Fibroblast of the conjunctiva (primary cell): ENCODE results near the gene BBOX1.
"Not testable (repeated sequence)": the region's sequence is repeated elsewhere in the genome, so short reads cannot be mapped to it uniquely, and the experiment has no call there.

Experiments used
- DNase-seq: peaks from one replicate; pipeline ENCODE4 v3.0.0-alpha.2; 2010; ENCODE audit warnings: low read depth

Gene BBOX1

DNA sequence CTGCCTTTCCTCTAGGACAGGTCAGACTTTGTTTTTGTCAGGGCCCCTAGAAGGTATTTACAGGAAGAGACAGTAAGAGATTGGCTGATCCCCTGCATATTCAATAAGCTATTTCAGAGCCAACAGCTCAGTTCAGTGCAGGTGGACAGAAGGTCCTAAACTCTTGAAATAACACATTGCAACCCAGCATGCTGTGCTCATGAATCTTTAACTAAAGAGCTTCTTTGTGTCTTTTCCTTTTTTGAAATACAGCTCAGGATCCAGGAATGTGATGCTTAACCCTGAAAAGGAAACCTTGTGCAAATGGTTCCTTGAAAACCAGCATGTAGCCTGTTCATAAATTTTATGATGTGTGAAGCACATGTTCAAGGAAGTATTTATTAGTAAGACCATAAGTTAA is 43.9 kb downstream of the BBOX1 start:
- DNase-seq: no peak

DNA sequence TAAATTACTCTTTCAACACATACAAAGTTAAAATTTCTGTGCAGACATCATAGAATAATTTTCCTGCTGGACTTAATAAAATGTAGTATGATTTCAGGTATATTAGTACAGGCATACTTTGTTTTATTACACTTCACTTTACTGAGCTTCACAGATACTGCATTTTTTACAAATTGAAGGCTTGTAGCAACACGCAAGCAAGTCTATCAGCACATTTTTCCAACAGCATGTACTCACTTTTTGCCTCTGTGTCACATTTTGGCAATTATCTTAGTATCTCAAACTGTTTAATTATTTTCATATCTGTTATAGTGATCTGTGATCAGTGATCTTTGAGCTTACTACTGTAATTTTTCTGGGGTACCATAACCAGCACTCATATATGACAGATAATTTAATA is 44.5 kb downstream of the BBOX1 start:
- no peak for DNase-seq

DNA sequence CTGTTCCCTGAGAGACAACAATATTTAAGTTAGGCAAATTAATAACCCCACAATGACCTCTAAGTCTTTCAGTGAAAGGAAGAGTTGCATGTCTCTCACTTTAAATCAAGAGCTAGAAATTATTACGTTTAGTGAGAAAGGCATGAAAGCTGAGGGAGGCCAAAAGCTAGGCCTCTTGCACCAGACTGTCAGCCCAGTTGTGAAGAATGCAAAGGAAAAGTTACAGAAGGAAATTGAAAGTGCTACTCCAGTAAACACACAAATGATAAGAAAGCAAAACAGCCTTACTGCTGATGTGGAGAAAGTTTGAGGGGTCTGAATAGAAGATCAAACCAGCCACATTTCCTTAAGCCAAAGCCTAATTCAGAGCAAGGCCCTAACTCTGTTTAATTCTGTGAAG is 45.0 kb downstream of the BBOX1 start:
- DNase-seq: no peak

DNA sequence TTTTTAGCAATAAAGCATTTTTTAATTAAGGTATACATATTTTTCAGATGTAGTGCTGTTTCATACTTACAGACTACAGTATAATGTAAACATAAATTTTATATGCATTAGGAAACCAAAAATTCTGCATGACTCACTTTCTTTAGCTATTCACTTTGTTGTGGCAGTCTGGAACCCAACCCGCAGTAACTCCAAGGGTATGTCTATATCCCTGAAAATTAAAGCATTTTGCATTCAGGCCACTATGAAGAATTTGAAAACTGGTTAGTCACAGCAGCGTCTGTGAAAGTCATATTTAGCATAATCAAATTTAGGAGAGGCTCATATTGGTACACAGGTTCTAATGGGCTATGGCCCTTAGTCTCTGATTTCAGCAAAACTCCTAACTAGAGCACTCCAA is 46.8 kb downstream of the BBOX1 start:
- no peak for DNase-seq

DNA sequence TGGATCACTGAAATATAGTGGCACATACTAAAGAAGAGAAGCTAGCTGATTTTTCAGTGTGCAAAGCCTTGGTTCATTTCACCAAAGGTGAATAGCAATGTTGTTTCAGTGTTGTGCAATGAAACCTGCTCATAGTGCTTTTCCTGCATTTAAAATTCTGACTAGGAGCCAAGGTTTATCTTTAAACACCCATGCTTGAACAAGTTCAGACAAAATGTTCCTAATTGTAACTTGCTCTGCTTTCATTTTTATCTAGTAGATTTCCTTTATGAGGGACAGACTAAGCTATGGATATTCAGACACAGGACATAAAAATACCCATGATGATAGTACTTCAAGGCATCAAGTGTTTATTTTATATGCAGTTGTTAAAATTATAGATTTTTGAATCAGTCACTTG is 47.7 kb downstream of the BBOX1 start:
- DNase-seq: no peak

DNA sequence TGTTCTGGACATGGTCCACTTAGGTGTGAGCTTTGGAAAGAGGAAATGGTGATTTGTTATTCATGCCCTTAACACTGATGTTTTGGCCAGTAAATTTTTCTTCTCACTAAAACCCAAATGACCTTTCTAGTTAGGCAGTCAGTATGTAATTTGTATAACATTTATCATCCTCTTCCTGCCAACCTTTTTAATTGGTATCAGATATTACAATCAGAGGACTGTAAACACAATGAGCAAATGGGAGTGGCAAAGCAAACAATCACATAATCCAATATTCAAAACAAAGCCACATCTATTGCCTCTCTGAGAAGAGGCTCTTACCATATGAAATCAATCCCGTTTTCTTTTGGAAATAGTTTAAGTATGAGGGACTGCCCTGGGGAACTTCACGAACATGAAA is 49.1 kb downstream of the BBOX1 start:
- DNase-seq: no peak

DNA sequence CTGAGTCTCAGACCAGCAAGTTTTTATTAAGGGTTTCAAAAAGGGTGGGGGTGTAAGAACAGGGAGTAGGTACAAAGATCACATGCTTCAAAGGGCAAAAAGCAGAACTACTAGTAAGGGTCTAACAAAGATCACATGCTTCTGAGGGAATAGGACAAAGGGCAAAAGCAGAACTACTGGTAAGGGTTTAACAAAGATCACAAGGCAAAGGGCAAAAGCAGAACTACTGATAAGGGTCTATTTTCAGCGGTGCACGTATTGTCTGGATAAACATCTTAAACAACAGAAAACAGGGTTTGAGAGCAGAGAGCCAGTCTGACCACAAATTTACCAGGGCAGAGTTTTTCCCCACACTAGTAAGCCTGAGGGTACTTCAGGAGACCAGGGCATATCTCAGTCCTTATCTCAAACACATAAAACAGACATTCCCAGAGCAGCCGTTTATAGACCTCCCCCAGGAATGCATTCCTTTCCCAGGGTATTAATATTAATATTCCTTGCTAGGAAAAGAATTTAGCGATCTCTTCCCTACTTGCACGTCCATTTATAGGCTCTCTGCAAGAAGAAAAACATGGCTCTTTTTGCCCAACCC is 49.8 kb downstream of the BBOX1 start:
- DNase-seq: not testable (repeated sequence)

DNA sequence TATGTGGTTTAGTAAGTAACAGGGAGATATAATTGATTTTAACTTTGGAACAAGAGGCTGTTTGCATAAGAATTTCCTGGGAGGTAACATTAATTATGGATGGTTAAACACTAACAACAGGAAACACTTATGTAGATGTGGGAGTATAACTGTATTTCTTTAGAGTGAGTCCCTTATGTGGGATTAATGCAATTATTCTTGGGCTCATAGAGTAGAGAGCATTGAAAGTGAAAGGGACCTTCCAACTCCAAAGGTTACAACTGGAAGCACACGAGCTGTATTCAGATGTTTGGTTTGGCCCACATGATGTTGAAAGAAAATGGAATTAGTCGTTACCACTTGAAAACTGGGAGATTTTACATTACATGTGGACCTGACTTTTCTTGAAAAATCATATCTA is 53.5 kb downstream of the BBOX1 start:
- no peak for DNase-seq

DNA sequence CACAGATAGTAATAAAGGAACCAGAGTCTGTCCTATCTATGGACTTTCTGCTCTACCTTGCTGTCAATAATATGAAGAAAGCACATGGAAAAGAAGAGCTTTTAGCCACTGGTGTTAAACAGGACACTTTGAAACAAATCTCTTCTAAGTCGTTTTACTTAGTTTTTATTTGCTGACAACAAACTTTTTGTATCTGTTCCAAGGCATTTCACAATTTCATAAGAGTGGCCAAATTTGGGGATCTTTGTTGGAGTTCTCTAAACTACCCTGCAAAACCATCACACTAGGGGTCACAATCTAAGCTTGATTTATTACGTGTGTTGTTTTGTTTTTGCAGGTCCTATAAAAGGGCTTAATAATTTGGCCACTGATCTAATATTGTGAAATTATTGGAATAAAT is 54.4 kb downstream of the BBOX1 start:
- no peak for DNase-seq

DNA sequence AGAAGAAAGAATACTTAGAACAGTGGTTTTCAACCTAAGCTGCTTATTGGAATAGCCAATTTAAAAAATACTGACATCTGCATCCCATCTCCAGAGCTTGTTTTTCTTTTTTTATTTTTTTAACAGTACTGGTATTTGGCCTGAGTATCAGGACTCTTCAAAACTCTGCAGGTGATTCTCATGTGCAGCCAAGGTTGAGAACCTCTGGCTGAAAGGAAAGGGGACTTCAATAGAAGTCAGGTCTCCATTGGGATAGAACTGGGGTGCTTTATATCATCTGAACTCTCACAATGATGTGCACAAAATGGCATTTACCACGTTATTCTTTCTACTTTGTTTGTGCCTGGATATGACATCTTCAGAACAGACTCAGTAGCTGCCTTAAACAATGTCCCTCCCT is 55.3 kb downstream of the BBOX1 start:
- DNase-seq: no peak

DNA sequence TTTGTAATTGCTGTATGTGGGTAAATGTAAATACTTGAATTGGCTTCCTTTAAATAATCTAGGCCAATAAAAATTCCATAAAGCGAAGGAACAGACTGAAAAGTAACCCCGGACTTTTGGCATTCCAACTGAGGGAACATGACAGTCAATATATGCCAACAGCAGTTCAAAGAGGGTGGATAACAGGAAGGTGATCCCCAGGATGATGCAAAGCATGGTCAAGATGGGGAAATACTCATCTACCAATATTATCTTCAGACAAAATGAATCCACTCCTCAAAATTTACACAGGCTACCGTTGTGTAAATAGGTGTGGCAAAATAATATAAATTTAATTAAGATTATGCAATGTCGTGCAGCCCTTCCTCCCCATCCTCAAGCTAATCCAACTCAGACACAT is 56.9 kb downstream of the BBOX1 start:
- no peak for DNase-seq

DNA sequence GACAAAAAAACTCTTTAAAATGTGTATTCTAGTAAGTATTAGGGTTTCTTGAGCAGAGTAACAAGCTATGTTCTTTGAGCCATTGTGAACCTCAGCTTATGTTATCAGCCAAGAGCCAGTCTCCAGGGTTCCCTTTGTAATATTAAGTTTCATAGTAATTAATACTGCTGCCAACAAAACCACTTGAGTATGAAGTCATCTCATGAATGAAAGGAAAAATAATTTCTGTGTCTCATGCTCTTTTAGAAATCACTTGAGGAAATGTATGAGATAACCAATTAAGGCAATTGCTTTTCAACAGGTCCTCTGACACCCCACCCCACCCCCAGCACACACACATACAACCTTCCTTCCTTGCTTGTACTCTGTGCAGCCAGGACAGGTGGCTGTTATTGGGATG is 59.9 kb downstream of the BBOX1 start:
- peak; percentile 16 for DNase-seq

DNA sequence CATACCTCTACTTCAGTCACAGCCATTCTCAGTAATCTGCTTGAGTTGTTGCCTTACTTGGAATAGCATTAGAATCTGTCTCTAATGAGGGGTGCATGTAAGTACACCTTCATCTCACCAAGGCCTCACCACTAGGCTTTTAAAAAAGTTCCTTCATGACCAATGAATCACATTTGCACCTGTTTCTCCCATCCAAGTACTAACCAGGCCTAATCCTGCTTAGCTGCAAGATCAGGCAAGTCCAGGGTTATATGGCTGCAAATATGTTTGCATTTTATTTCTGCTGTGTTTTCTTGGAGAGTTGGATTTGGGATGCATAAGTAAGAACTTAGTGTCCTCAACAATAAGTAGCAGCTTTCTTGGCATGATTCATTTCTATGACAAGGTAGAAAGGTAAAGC is 66.9 kb downstream of the BBOX1 start:
- DNase-seq: no peak

DNA sequence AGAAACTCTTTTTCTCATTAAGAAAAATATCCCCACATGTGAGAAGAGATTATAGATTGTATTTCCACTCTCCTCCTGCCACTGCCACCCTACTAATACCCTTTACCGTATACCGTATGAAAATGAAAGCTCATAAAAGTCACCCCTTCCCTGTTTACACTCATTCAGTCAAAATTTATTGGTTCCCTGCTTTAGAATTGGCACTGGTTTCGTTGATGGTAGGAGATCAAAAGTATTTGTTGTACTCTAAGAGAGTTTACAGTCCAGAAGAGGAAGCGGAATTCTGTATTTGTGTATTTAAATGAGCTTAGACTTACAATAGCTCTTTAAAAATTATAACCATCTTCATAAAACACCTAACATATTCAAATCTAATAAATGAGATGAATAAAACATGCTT is 68.2 kb downstream of the BBOX1 start:
- no peak for DNase-seq

DNA sequence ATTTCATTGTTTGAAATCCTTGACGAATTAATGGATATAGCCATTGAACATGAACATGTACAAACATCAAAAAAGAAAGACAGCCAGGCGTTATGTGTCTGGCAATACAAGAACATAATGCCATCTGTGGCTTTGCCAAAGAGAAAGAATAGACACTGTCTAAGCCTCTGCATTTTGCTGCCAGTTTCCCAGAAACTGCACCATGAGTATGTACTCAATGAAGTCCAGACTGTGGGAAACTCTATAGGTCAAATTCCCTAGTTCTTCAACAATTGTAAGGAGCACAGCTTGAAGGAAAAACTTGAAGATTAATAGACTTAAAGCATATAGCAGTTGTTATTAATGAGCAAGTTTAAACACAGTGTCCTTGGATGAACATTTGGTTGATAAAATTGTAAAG is 71.3 kb downstream of the BBOX1 start:
- no peak for DNase-seq

DNA sequence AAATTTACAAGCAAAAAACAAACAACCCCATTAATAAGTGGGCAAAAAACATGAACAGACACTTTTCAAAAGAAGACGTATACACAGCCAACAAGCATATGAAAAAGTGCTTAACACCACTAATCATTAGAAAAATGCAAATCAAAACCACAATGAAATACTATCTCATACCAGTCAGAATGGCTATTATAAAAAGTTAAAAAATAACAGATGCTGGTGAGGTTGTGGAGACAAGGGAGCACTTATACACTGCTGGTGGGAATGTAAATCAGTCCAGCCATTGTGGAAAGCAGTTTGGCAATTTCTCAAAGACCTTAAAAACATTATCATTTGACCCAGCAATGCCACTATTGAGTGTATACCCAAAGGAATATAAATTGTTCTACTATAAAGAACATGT is 72.3 kb downstream of the BBOX1 start:
- DNase-seq: no peak

DNA sequence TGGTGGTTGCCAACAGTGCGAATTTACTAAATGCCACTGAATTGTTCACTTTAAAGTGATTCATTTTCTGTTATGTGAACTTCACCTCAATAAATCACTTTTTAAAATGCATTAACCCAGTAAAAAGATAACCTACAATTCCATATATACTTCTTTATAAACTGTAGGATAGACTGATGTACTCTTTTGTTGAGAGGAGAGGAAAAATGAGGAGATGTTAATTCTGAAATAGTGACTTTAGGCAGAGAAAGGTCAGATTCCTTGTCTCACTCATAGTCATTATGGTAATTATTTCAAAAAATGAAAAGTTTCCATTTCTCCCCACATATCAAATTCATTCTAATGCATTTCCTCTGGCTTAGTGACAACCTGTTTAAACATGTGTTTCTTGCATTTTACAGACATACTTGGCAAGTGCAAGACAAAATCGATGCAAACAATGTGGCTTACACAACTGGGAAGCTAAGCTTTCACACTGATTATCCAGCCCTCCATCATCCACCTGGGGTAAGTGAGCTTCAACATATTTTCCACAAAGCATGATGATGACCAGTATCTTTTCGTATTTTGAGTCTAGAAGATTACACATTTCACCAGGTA is 74.5 kb downstream of the BBOX1 start:
- DNase-seq: no peak

DNA sequence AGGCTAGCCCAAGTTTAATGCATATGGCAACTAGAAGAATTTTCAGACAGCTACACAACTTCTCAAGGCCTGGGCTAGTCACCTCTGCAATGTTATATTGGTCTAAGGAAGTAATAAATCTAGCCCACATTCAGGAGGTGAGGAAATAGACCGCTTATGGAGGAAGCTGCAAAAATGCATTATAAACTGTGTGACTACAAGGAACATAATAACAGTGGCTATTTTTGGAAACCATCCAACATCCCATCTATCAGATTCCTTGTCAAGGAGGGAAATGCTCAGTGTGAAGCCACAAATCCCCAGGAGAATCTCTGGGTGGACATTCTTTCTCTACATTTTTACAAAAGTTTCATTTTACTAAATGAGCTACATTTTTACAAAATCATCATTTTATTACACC is 76.1 kb downstream of the BBOX1 start:
- DNase-seq: no peak

DNA sequence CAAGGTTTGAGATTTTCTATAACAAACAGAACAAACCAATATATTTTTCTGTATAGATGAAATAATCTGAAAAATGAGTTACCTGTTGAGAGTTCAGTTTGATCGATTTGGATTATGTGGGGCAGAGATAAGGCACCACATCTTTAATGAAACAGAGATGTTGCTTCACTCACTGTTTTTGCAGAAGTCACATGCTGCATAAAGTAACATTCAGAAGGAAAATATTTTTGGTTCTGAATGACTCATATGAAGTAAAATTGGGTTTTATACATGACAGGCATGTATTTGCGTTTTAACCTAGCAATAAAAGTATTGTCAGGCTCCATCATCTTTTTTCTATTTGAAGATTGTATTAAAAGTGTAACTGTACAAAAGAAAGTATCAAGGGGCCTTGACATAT is 77.8 kb downstream of the BBOX1 start:
- no peak for DNase-seq

DNA sequence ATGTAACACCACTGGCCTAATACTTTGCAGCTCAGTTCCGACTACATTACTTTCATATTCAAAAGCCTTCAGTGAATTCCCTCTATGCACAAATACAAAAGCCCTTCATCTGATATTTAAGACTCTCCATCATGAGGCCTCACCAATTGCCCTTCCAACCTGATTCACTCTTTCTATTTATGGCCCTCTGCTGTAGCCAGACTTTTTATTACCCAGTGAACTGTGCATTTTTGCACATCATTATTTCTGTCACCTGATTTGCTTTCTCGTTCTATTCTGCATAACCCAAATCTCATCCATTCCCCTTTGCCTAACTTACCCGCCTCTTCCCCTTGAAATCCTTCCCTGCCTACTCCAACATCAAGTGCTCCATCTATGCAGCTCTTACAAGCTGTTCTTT is 78.3 kb downstream of the BBOX1 start:
- DNase-seq: no peak

DNA sequence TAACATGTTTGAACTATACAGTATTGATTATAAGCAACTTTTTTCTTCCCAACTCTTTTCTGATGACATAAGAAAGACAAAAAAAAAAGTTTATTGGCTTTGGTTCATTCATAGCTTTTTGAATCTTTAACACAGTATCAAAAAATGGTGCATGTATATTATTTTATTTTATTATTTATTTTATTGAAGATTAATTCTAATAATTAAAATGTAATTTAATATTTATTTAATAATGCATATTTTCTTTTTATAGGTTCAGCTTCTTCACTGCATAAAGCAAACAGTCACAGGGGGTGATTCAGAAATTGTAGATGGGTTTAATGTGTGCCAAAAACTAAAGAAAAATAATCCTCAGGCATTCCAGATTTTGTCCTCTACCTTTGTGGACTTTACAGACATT is 78.8 kb downstream of the BBOX1 start:
- no peak for DNase-seq

DNA sequence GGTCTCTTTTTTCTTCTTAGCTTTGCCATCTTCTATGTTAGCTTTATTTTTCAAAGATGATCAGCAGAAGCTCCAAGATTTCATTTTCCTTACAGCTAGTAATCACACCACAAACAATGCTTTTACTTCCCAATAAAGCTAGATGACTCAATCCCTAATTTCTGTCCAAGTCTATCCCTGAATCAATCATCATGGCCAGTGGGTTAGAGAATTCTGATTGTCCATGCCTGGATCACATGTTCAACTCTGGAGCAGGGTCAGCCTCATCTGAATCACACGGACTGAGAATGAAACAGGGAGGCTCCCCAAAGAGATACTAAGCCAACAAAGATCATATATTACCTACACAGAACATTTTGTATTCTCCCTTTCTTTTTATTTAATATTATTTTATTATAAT is 79.6 kb downstream of the BBOX1 start:
- DNase-seq: no peak

DNA sequence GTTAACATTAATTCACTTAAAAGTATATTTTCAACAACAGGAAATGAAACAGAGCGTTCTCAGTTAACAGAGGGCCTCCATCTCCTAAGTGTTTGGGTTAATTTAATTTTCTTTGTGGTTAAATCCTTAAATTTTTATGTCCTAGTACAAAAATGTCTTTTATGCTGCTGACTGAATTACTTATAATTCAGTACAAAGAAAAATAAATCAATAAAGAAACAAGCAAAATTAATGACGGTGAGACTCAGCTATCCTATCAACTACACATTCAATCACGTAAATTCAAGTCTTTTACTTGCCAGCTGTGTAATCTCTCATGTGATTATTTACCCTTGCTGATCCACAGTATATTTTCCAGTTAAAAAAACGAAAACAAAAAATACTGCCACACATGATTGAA is 81.4 kb downstream of the BBOX1 start:
- DNase-seq: no peak

DNA sequence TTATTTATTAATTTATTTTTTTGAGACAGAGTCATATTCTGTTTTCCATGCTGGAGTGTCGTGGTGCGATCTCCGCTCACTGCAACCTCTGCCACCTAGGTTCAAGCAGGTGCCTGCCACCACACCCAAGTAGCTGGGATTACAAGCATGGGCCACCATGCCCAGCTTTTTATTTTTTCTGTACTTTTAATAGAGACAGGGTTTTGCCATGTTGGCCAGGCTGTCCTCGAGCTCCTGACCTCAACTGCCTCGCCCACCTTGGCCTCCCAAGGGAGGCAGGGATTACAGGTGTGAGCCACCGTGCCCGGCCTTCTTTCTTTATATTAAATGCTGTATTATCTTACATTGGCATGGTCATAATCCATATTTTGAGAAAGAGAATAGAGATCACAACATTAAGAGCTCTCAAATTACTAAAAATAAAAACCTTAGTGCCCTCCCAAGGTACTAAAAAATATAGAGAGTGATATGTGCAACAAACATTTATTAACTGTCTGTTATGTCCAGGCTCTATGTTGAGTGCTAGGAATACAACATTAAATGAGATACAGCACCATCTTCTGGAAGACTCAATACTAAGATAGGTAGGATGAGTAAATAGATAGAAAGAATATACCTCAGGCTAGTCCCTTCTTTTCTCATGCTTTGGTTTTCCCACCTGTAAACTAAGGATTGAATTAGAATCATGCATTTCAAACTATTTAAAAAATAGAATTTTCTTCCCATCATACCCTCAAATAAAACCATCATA is 84.1 kb downstream of the BBOX1 start:
- DNase-seq: peak; percentile 31
